HPDE6-E6E7 (cell line): ENCODE data around the gene PLCXD3.

Experiments used
- DNase-seq: peaks from one replicate; pipeline ENCODE4 v3.0.0; 2011; ENCODE audit warnings: missing footprints; ENCODE audit errors: extremely low spot score

Gene PLCXD3

DNA sequence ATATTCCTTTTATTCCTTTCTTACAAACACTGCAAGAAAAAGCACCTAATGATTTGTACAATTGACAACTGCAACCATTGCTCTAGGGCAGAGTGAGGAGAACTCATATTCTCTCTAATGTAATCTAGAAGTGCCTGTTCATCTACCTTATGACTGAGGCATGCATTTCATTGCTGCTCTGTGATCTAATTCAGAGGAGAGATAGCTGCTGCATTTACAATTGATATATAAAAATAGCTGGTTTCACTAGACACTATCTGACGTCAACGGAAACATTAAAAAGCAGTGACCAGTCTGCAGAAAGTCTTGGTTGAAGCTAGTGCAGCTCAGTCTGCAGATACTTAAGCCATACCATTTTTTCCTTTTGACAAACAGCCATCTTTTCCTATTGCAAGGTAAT, 224.2 kb downstream of the PLCXD3 start:
- no peak for DNase-seq

DNA sequence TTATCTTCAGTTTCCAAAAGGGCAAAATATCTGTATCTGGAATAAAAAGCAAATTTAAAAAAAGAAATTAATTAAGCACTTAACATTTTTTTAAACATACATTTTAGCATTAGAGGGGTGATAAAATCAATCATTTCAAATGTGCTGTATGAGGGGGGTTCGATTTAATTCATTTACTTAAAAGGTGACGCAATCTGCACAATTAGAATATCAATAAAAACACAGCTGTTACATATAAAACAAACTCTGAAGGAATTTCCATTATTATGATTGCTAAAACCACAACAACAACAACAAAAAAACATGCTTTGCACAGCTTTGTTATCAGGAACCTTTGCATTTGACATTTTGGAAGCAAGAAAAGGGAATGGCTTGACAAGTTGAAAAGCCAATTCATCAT, 225.5 kb downstream of the PLCXD3 start:
- DNase-seq = no peak

DNA sequence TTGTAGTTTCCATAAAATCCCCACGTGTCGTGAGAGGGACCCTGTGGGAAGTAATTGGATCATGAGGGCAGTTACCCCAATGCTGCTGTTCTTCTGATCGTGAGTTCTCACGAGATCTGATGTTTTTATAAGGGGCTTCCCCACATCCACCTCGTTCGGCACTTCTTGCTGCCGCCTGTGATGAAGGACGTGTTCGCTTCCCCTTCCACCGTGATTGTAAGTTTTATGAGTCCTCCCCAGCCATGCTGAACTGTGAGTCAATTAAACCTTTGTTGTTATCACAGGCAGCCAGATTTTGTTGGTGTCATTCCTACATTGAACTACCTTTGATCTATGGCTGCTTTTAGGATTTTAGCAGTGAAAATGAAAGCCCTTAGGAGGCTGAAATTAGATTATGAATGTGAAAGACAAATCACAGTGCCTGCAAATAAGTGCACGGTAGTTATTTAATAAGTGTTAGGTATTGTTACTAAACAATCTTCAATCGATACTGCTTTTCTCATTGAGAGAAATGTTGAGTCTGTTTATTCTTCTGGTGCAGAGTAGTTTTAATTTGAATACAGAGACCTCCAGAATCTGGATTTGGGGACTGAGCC, 229.1 kb downstream of the PLCXD3 start:
- no peak for DNase-seq

DNA sequence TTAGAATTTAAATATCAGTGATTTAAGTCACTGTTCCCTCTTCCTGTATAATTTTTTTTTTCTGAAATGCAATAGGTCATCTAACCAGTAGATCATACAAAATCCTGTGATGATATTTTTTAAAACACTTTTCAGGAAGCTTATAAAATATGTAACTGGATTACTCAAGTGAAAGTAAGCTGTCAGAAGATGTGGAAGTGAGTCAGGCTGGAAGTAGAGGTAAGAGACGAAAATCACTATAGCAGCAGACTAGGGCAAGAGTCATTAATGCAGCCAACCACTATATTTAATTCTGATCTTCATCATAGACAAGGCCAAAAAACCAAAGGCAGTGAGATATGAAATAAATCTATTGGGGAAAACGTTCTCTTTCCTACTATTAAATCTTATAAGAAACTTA, 231.4 kb downstream of the PLCXD3 start:
- no peak for DNase-seq

DNA sequence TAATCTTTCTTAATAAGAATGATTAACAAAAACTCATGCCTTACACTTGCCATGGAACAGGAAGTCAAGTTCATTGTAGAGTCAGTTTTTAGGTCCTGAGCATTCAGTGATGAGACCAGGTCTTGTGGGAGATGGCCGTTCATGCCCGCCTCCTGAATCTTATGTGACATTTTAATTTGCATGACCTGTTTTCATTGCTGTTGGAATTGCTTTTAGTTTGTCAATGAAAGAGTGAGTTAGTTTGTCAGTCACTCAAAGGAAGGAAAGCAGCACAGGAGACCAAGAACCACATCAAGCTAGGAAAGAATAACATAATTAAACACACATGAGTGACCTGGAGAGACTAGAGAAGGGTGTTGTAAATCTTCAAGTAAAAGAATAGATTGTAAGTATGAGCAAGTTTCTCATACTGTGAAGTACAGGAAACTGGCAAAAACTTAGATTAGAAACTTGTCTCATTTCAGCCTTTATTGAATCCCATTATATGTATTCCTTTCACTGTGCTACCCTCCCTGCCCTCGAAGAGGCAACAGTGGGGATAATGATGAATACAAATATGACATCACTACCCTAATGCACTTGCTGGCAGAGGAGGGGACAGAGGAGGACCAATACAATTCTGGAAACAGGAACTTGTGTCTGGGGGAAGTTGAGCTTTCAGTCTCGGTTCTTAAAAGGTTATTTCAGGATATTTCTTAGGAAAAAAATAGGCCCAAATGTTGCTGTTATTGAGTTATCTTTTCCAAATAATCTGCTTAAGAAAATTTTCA, 232.7 kb downstream of the PLCXD3 start:
- DNase-seq = no peak

DNA sequence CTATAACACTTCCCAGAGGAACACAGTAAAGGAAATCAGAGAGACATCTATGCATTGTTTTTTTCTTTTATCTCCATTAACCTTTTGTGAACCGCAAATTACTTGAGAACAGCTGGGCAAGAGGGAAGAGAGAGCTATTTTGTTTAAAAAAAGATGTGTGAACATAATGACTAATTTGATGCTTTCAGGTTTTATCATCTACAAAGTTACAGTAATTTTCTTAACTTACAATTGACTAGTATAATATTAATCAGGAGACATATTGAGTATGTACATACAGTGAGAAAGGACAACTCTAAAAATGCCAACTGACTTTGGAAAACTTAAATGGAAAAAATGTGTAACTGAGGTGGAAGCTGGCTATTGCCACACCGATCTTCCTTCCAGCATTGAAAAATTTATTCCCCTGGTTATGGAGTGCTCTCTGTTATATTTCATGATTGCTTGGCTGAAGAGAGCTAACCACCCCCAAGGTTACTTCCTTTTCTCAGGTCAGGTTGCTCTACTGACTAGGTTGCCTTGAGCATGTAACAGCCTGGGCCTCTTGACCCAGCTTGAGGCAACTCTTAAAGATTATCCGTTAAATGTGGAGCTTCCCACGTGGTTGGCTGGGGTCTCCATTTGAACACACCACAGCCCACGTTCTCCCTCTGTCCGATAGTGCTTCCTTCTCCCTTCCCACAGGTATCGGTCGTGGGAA, 234.4 kb downstream of the PLCXD3 start:
- no peak for DNase-seq

DNA sequence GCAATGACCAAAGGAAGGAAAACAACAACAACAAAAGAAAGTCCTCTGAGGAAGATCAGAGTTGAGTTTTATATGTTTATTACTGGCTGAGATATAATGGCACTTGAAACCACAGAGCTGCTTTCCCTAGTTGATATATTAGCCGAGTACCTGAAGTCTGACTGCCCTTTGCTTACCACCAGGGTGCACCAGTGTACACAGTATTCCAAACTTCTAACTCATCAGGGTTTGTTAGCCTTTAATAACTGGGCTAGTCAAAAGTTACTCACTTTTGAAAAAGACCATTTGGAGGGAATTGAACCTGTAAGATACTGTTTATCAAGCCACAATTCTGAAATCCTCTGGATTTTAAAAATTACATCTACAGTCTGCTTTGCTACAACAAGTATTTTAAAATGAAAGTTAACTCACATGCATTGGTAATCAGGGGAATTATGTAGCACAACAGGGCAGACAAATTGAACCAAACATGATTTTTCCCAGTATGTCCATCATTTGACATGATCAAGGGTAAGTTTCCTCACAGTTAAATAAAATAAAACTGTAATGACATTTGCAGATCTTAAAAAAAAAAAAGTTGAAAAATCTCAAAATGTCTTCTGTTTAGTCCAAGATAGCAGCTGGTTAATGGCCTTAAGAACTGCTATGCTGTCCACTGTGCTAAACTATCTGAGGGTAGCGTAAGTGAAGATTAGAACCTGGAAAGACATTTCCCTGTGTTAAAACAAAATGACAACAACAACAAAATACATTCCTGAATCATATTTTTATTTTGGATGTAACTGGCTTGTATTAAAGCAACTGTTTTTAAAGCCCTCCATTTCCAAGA, 239.8 kb downstream of the PLCXD3 start:
- peak; percentile 26 for DNase-seq

DNA sequence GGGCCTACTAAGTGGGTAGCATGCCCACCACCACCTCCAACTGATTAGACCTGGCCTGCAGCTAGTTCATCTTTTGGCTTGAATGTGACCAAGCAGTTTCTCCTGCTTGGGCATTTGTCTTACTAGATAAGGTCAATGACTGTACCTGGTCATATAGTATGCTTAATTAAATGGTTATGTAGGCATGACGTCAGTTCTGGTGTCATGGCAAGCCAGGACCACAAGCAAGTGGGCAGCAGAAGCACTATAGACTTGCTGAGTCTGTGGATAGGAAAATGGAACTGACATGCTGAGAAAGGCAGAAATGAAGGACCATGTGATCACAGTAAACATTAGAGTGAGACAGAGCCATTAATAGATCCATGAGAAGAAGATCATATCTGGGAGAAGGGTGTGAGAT, 241.5 kb downstream of the PLCXD3 start:
- no peak for DNase-seq

DNA sequence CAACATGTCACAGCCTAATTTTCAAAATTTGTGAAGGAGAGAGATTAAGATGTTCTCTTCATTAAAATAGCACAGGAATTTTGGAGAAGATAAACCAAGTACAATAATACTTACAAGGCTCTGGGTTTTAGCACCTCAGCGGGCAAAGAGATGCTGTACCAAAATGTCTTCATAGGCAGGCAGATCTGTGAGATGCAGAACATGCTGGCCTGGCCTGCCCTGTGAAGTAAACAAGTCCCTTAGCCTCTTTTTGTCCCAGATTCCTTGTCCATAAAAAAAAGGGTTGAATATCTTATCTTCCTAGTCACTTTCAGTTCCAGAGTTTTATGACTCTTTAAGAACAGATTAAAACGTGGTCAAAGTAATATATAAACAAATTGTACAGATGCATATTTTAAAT, 244.0 kb downstream of the PLCXD3 start:
- DNase-seq = no peak

DNA sequence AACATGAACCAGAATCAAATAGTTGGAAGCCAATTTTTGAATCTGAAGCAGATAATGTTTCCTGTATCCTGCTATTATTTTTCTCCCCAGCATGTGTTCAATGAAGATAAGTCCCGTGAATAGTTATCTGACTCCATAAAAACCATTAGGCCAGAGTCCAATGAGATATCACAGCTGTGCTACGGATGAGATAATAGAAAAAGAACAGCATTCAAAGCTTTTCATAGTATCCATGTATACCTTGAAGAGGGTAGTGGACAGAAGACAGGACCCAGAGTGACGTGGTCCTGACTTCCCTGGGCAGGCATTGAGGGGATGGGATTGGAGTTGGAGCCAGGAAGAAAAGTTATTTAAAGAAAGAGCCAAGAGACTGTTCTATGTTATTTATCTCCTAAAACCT, 246.4 kb downstream of the PLCXD3 start:
- DNase-seq = no peak

DNA sequence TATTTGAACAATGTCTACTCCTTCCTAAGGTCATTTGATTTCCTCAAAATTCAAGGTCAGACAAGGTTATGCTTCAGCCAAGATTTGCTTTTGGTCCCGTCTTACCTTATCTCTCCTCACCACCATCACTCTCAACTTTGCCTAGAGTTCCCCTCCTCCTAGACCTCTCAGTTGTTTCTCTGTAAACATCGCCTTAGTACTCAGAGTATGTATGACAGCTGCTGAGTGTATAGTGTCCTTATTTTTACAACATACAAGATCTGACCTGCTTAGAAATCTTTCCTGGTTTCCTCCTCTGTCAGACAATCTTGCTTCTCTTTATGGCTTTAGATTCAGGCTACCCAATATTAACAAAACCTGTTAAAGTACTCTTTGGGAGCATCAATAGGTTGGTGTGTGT, 247.1 kb downstream of the PLCXD3 start:
- DNase-seq = no peak
